K562 (cell line): ENCODE data around the gene ATP6V1F. TPM values are rescaled to one million over a fixed set of nuclear protein-coding genes. Genes with fewer than 3 reads are reported as not detected.

ENCODE experiments used
- CC2D1A ChIP-seq: fragments of 450-650 bp; IDR thresholded peaks from 2 replicates; pipeline ENCODE4 v1.6.1; 2017; ENCODE audit warnings: mild to moderate bottlenecking
- DNMT1 ChIP-seq: fragments of 450-650 bp; IDR thresholded peaks from 2 replicates; pipeline ENCODE4 v1.6.1; 2016; ENCODE audit warnings: antibody characterized with exemption, mild to moderate bottlenecking
- ERF ChIP-seq: fragments of 450-650 bp; formaldehyde crosslinking; IDR thresholded peaks from 2 replicates; pipeline ENCODE4 v1.4.0; 2020; ENCODE audit warnings: mild to moderate bottlenecking, mixed read lengths
- JUN ChIP-seq, 2 experiments: sonication (generic) in 1 of 2; formaldehyde crosslinking in 1 of 2; IDR thresholded peaks; 2 replicates each; pipeline versions ENCODE4 v1.6.1 to v1.8.0; 2012 to 2022; ENCODE audit warnings: borderline replicate concordance in 2 of 2, mild to moderate bottlenecking in 2 of 2, improper control_type of control experiment in 1 of 2, low read depth in 1 of 2, low read length in 1 of 2, missing genetic modification reagents in 1 of 2
- NCOA2 ChIP-seq, 2 experiments: fragments of 450-650 bp; IDR thresholded peaks; 2 replicates each; pipeline ENCODE4 v1.6.1; 2018; ENCODE audit warnings: mild to moderate bottlenecking in 2 of 2, moderate library complexity in 1 of 2; ENCODE audit not compliant: partially characterized antibody in 2 of 2
- NR4A1 ChIP-seq, 2 experiments: fragments of 250-450 bp in 1 of 2; fragments of 450-650 bp in 1 of 2; sonication (Bioruptor Pico) in 1 of 2; IDR thresholded peaks; 2 replicates each; pipeline versions ENCODE4 v1.4.0 to v1.6.1; 2016 to 2020; ENCODE audit warnings: mild to moderate bottlenecking in 2 of 2, missing compliant biosample characterization in 1 of 2, missing genetic modification characterization in 1 of 2, moderate library complexity in 1 of 2
- ZC3H4 ChIP-seq: sonication (generic); formaldehyde crosslinking; IDR thresholded peaks from 2 replicates; pipeline ENCODE4 v1.9.0; 2021; ENCODE audit warnings: missing genetic modification reagents, borderline replicate concordance
- ZNF12 ChIP-seq: sonication (generic); formaldehyde crosslinking; IDR thresholded peaks from 2 replicates; pipeline ENCODE4 v1.4.0; 2020; ENCODE audit warnings: mild to moderate bottlenecking, missing genetic modification reagents
- ZNF586 ChIP-seq: fragments of 450-650 bp; formaldehyde crosslinking; conservative IDR thresholded peaks from 2 replicates; pipeline ENCODE4 v1.4.0; 2020; ENCODE audit warnings: mild to moderate bottlenecking, moderate library complexity
- polyA plus RNA-seq, 8 experiments: library from polyadenylated mRNA; depleted of rRNA in 4 of 8; stranded (reverse) in 5 of 8; unstranded in 3 of 8; fragments of >200 nt; fragmentation: Nextera tagmentation in 2 of 8; fragmentation: Illumina TruSeq in 1 of 8; extraction: Ambion mirVana in 2 of 8; extraction: Trizol in 1 of 8; gene quantifications; 2 replicates each; pipeline versions ENCODE4 v1.2.1 to v1.2.3, GENCODE V29; 2011 to 2014; ENCODE audit warnings: inconsistent platforms in 1 of 8, missing spikeins in 1 of 8
- total RNA-seq, 7 experiments: library from RNA; depleted of rRNA in 6 of 7; stranded (reverse); fragments of >200 nt in 6 of 7; fragmentation: Illumina TruSeq in 2 of 7; extraction: Trizol in 2 of 7; gene quantifications; 2 replicates each; pipeline versions ENCODE4 v1.2.1 to v1.2.3, GENCODE V29; 2011 to 2021; ENCODE audit warnings: low replicate concordance in 1 of 7
- TF ChIP-seq, protein P1 (sequence below): fragments of 450-650 bp; IDR thresholded peaks from 2 replicates; pipeline ENCODE4 v1.6.1; 2016; ENCODE audit warnings: mild to moderate bottlenecking, moderate library complexity
- TF ChIP-seq, protein P2 (sequence below): sonication (generic); formaldehyde crosslinking; IDR thresholded peaks from 2 replicates; pipeline ENCODE4 v1.8.1; 2022; ENCODE audit warnings: missing genetic modification reagents

The ATP6V1F gene
- total and polyA plus RNA-seq, 9 of the 15 experiments (the other 6 are each of a cell fraction or from before 2014, with no cell fraction given), result 206 to 1,123 (median 542) TPM

GRCh38 chr7:128879939-128880746 lies 17.5 kb downstream of the ATP6V1F start (continued):
- TF ChIP-seq, protein P1, sequence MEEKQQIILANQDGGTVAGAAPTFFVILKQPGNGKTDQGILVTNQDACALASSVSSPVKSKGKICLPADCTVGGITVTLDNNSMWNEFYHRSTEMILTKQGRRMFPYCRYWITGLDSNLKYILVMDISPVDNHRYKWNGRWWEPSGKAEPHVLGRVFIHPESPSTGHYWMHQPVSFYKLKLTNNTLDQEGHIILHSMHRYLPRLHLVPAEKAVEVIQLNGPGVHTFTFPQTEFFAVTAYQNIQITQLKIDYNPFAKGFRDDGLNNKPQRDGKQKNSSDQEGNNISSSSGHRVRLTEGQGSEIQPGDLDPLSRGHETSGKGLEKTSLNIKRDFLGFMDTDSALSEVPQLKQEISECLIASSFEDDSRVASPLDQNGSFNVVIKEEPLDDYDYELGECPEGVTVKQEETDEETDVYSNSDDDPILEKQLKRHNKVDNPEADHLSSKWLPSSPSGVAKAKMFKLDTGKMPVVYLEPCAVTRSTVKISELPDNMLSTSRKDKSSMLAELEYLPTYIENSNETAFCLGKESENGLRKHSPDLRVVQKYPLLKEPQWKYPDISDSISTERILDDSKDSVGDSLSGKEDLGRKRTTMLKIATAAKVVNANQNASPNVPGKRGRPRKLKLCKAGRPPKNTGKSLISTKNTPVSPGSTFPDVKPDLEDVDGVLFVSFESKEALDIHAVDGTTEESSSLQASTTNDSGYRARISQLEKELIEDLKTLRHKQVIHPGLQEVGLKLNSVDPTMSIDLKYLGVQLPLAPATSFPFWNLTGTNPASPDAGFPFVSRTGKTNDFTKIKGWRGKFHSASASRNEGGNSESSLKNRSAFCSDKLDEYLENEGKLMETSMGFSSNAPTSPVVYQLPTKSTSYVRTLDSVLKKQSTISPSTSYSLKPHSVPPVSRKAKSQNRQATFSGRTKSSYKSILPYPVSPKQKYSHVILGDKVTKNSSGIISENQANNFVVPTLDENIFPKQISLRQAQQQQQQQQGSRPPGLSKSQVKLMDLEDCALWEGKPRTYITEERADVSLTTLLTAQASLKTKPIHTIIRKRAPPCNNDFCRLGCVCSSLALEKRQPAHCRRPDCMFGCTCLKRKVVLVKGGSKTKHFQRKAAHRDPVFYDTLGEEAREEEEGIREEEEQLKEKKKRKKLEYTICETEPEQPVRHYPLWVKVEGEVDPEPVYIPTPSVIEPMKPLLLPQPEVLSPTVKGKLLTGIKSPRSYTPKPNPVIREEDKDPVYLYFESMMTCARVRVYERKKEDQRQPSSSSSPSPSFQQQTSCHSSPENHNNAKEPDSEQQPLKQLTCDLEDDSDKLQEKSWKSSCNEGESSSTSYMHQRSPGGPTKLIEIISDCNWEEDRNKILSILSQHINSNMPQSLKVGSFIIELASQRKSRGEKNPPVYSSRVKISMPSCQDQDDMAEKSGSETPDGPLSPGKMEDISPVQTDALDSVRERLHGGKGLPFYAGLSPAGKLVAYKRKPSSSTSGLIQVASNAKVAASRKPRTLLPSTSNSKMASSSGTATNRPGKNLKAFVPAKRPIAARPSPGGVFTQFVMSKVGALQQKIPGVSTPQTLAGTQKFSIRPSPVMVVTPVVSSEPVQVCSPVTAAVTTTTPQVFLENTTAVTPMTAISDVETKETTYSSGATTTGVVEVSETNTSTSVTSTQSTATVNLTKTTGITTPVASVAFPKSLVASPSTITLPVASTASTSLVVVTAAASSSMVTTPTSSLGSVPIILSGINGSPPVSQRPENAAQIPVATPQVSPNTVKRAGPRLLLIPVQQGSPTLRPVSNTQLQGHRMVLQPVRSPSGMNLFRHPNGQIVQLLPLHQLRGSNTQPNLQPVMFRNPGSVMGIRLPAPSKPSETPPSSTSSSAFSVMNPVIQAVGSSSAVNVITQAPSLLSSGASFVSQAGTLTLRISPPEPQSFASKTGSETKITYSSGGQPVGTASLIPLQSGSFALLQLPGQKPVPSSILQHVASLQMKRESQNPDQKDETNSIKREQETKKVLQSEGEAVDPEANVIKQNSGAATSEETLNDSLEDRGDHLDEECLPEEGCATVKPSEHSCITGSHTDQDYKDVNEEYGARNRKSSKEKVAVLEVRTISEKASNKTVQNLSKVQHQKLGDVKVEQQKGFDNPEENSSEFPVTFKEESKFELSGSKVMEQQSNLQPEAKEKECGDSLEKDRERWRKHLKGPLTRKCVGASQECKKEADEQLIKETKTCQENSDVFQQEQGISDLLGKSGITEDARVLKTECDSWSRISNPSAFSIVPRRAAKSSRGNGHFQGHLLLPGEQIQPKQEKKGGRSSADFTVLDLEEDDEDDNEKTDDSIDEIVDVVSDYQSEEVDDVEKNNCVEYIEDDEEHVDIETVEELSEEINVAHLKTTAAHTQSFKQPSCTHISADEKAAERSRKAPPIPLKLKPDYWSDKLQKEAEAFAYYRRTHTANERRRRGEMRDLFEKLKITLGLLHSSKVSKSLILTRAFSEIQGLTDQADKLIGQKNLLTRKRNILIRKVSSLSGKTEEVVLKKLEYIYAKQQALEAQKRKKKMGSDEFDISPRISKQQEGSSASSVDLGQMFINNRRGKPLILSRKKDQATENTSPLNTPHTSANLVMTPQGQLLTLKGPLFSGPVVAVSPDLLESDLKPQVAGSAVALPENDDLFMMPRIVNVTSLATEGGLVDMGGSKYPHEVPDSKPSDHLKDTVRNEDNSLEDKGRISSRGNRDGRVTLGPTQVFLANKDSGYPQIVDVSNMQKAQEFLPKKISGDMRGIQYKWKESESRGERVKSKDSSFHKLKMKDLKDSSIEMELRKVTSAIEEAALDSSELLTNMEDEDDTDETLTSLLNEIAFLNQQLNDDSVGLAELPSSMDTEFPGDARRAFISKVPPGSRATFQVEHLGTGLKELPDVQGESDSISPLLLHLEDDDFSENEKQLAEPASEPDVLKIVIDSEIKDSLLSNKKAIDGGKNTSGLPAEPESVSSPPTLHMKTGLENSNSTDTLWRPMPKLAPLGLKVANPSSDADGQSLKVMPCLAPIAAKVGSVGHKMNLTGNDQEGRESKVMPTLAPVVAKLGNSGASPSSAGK, result no peak
- no peak for TF ChIP-seq ERF (CRISPR knock-in tag)
- TF ChIP-seq, protein P2, sequence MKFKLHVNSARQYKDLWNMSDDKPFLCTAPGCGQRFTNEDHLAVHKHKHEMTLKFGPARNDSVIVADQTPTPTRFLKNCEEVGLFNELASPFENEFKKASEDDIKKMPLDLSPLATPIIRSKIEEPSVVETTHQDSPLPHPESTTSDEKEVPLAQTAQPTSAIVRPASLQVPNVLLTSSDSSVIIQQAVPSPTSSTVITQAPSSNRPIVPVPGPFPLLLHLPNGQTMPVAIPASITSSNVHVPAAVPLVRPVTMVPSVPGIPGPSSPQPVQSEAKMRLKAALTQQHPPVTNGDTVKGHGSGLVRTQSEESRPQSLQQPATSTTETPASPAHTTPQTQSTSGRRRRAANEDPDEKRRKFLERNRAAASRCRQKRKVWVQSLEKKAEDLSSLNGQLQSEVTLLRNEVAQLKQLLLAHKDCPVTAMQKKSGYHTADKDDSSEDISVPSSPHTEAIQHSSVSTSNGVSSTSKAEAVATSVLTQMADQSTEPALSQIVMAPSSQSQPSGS (CRISPR knock-in tag), result no peak
- no peak for TF ChIP-seq ZNF586 (CRISPR knock-in tag)
- TF ChIP-seq ZNF12 (CRISPR knock-in tag), result no peak
- TF ChIP-seq CC2D1A, result peak; percentile 90
- no peak for TF ChIP-seq JUN (IDR thresholded peaks at IDR 0.05; ENCODE audit: borderline replicate concordance, low read depth, low read length)
- TF ChIP-seq JUN (CRISPR knock-in tag; IDR thresholded peaks at IDR 0.05; ENCODE audit: borderline replicate concordance), result no peak
- TF ChIP-seq ZC3H4, result no peak; the same call in 1 of the 2 replicates
- no peak for TF ChIP-seq NCOA2 (IDR thresholded peaks at IDR 0.05; ENCODE audit: partially characterized antibody in 2 of 2)
- TF ChIP-seq DNMT1, result no peak
- TF ChIP-seq NR4A1 (CRISPR knock-in tag; IDR thresholded peaks at IDR 0.05), result no peak
- TF ChIP-seq NR4A1 (tag; IDR thresholded peaks at IDR 0.05), result no peak
